ENCODE measurements around the gene SLC9B2. TPM values are rescaled to one million over a fixed set of nuclear protein-coding genes. Genes with fewer than 3 reads are reported as not detected.

The SLC9B2 gene
- total RNA-seq, 1 experiment from 2014 or later: 2.0 TPM

- H3K27ac ChIP-seq: no peak overlapping the region
- TF ChIP-seq EZH2 (IDR thresholded peaks at IDR 0.05; ENCODE audit: low read depth): no peak
- TF ChIP-seq CTCF (conservative IDR thresholded peaks at IDR 0.05): no peak
- H3K36me3 ChIP-seq (ENCODE audit: low read depth): no peaks in the 10 kb centered on the region
- CTCF ChIA-PET: no interaction called here
- no peak overlapping the region for H2AFZ ChIP-seq
- no peaks in the 10 kb centered on the region for H3K27me3 ChIP-seq (ENCODE audit: insufficient read depth, low read depth)
- H3K79me2 ChIP-seq (ENCODE audit: low read depth): no peaks in the 10 kb centered on the region
- POLR2A ChIA-PET (ENCODE audit: unreplicated experiment): no interaction called here
- no peak for DNase-seq
- BruUV-seq (replicated peaks): no TSS peak
- H3K4me1 ChIP-seq (replicated peaks; ENCODE audit: insufficient read depth): no peaks in the 10 kb centered on the region
- H4K20me1 ChIP-seq (ENCODE audit: insufficient read depth): no peaks in the 10 kb centered on the region
- no peak overlapping the region for H3K4me3 ChIP-seq
- H3K4me2 ChIP-seq: no peak overlapping the region
- H3K9me2 ChIP-seq (ENCODE audit: insufficient read depth): no peaks in the 10 kb centered on the region
- H3F3A ChIP-seq (ENCODE audit: insufficient read depth, low read depth): no peaks in the 10 kb centered on the region
- H3K9me3 ChIP-seq (ENCODE audit: insufficient read depth, low read depth): no peaks in the 10 kb centered on the region
- intact Hi-C loops (cut with micrococcal nuclease; ENCODE audit: unreplicated experiment): no loop called here
Measured at GRCh38 chr4:103085555-103086196, 9.1 kb upstream of the SLC9B2 start.

- Histone ChIP-seq H3K79me2 (ENCODE audit: low read depth) (peaks cover 8% of the 10 kb centered on the region), H3K27me3 (ENCODE audit: insufficient read depth, low read depth) (no peaks in the 10 kb centered on the region), H3K36me3 (ENCODE audit: low read depth) (no peaks in the 10 kb centered on the region), H3F3A (ENCODE audit: insufficient read depth, low read depth) (no peaks in the 10 kb centered on the region), H3K9me3 (ENCODE audit: insufficient read depth, low read depth) (no peaks in the 10 kb centered on the region), H3K4me1 (replicated peaks; ENCODE audit: insufficient read depth) (peaks cover 14% of the 10 kb centered on the region), H4K20me1 (ENCODE audit: insufficient read depth) (no peaks in the 10 kb centered on the region), H3K4me3 (no peak overlapping the region), H3K4me2 (no peak overlapping the region), H3K27ac (no peak overlapping the region), H3K9me2 (ENCODE audit: insufficient read depth) (no peaks in the 10 kb centered on the region), H2AFZ (no peak overlapping the region)
- BruUV-seq (replicated peaks): no TSS peak
- CTCF ChIA-PET: no interaction called here
- no peak for TF ChIP-seq CTCF (conservative IDR thresholded peaks at IDR 0.05)
- TF ChIP-seq EZH2 (IDR thresholded peaks at IDR 0.05; ENCODE audit: low read depth): no peak
- POLR2A ChIA-PET (ENCODE audit: unreplicated experiment): no interaction called here
- DNase-seq: no peak
- intact Hi-C loops (cut with micrococcal nuclease; ENCODE audit: unreplicated experiment): no loop called here
Measured at GRCh38 chr4:103079621-103080020, 3.1 kb upstream of the SLC9B2 start.

GRCh38 chr4:103075894-103076746, 441 bp downstream of the SLC9B2 start:
- Histone ChIP-seq H3K9me2 (ENCODE audit: insufficient read depth) (no peaks in the 10 kb centered on the region), H3F3A (ENCODE audit: insufficient read depth, low read depth) (no peaks in the 10 kb centered on the region), H3K9me3 (ENCODE audit: insufficient read depth, low read depth) (no peaks in the 10 kb centered on the region), H3K36me3 (ENCODE audit: low read depth) (no peaks in the 10 kb centered on the region), H3K4me1 (replicated peaks; ENCODE audit: insufficient read depth) (peaks cover 21% of the 10 kb centered on the region), H3K79me2 (ENCODE audit: low read depth) (peaks cover 15% of the 10 kb centered on the region), H4K20me1 (ENCODE audit: insufficient read depth) (no peaks in the 10 kb centered on the region), H2AFZ (peak overlapping the region; percentile 91), H3K27me3 (ENCODE audit: insufficient read depth, low read depth) (no peaks in the 10 kb centered on the region), H3K4me2 (peak overlapping the region; percentile 85), H3K4me3 (peak overlapping the region; percentile 82), H3K27ac (peak overlapping the region; percentile 51)
- TSS peak; percentile 40 for BruUV-seq (replicated peaks)
- CTCF ChIA-PET: no interaction called here
- intact Hi-C loops (cut with micrococcal nuclease; ENCODE audit: unreplicated experiment): no loop called here
- POLR2A ChIA-PET (ENCODE audit: unreplicated experiment): interaction anchor here (0.5 kb wide), 2 partner anchors 213 to 339 kb away, joined by 3 read pairs; no protein-coding TSS in a partner anchor
- DNase-seq: peak in 1 of 2 experiments; percentile 34
- TF ChIP-seq CTCF (conservative IDR thresholded peaks at IDR 0.05) (no peak), EZH2 (IDR thresholded peaks at IDR 0.05; ENCODE audit: low read depth) (no peak)

All from PC-9 (cell line).